Left lung (tissue), 10 donors: ENCODE data around the gene ITIH1. TPM values are rescaled to one million over a fixed set of nuclear protein-coding genes. Genes with fewer than 3 reads are reported as not detected.

Source experiments
- ATAC-seq: fragments of 200-7000 bp; cut with Tn5 transposase; one replicate; pipeline ENCODE4 v1.9.1; 2020; ENCODE audit warnings: moderate library complexity
- DNase-seq, 4 donors: peaks; one replicate each; pipeline ENCODE4 v3.0.0-alpha.2; 2013 to 2020
- H3K27ac ChIP-seq, 2 donors: fragments of 200-600 bp; sonication (generic) in 1 of 2; one replicate each; pipeline versions ENCODE4 v1.5.0 to v1.8.0; 2020 to 2021
- H3K27me3 ChIP-seq, 2 donors: fragments of 200-600 bp; sonication (generic) in 1 of 2; one replicate each; pipeline versions ENCODE4 v1.5.0 to v1.8.0; 2020 to 2021
- H3K36me3 ChIP-seq, 2 donors: fragments of 200-600 bp; sonication (generic) in 1 of 2; one replicate each; pipeline versions ENCODE4 v1.5.0 to v1.8.0; 2020 to 2021
- H3K4me1 ChIP-seq, 2 donors: fragments of 200-600 bp; one replicate each; pipeline ENCODE4 v1.8.0; 2021
- H3K4me3 ChIP-seq, 2 donors: fragments of 200-600 bp; sonication (generic) in 1 of 2; one replicate each; pipeline versions ENCODE4 v1.5.0 to v1.8.0; 2020 to 2021; ENCODE audit warnings: mild to moderate bottlenecking in 1 of 2
- H3K9me3 ChIP-seq, 2 donors: fragments of 200-600 bp; sonication (generic) in 1 of 2; one replicate each; pipeline versions ENCODE4 v1.5.0 to v1.8.0; 2020 to 2021
- CTCF ChIP-seq, 2 donors: fragments of 200-600 bp; sonication (generic) in 1 of 2; IDR thresholded peaks; one replicate each; pipeline versions ENCODE4 v1.5.0 to v1.8.0; 2021; ENCODE audit warnings: antibody characterized with exemption in 2 of 2
- intact Hi-C, 2 donors: fragments of 100-400 bp; cut with DNase I; formaldehyde crosslinking; loops; one replicate each; pipeline versions ENCODE4 v1.11.2 to v1.14.2; 2022
- polyA plus RNA-seq, 6 donors: library from polyadenylated mRNA; unstranded; fragments of 120-200 nt; gene quantifications; one replicate each; pipeline ENCODE4 v1.2.1, GENCODE V29; 2013; ENCODE audit not compliant: insufficient read length in 6 of 6
- total RNA-seq, 2 donors: library from RNA; stranded (reverse); fragmentation: NEBNext Ultra II Directional; extraction: Animal tissue kit (Norgen Biotek cat#: 25700); gene quantifications; one replicate each; pipeline ENCODE4 v1.2.1, GENCODE V29; 2021
- donor health status: DM: no; HTN: yes; CAD: no.
- donor health status: DM: no; HTN: no; CAD: no.

Gene ITIH1
- total and polyA plus RNA-seq, 8 donors = 0.18 to 0.61 (median 0.45) TPM; not detected in 4

DNA sequence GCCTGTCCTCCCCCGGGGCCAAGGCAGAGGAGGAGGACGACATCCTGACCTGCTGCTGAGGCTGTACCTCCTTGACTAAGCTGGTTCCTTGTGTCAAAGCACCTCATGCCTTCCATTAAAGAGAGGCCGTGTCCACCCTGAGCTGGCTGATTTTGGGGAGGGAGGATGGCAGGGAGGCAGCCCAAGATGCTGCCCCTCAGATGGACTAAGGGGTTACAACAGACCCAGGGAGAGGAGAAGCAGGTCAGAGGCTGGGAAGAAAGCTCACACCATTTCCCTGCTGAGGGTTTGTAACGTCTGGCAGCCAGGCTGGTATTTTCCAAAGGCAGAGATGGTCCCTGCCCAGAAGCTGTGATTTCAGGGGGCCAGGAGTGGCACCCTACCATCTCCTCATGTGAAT lies 14.5 kb downstream of the ITIH1 start:
- Histone ChIP-seq H3K4me3 (no peak overlapping the region), H3K4me1 (no peaks in the 10 kb centered on the region), H3K27ac (no peak overlapping the region), H3K9me3 (no peaks in the 10 kb centered on the region), H3K36me3 (no peaks in the 10 kb centered on the region), H3K27me3 (no peaks in the 10 kb centered on the region)
- ATAC-seq = no peak
- TF ChIP-seq CTCF (IDR thresholded peaks at IDR 0.05) = no peak
- DNase-seq = no peak
- intact Hi-C loops = no loop called here

DNA sequence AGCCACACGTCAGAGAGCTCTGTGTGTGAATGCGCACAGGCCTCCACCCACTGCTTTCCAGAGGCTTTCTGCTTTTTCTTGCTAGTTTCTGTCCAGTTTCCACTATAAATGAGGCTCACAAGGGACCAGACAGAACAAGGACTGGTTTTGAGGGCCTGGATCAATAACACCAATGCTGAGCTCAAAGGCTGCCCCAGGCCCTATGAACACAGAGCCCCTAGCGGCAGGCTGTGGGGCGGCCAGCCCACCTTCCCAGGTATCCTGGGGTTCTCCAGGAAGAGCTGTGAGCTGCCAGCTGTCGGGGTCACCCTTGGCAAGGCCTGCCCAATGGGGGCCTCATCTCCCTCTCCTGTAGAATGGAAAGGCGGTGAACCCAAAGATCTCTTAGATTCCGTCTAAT lies 15.0 kb downstream of the ITIH1 start:
- no peaks in the 10 kb centered on the region for H3K36me3 ChIP-seq
- no peaks in the 10 kb centered on the region for H3K9me3 ChIP-seq
- intact Hi-C loops = no loop called here
- no peaks in the 10 kb centered on the region for H3K27me3 ChIP-seq
- no peak overlapping the region for H3K4me3 ChIP-seq
- TF ChIP-seq CTCF (IDR thresholded peaks at IDR 0.05) = no peak
- no peak overlapping the region for H3K27ac ChIP-seq
- DNase-seq (peak in 1 of 4 donors; percentile 40), ATAC-seq (no peak)
- no peaks in the 10 kb centered on the region for H3K4me1 ChIP-seq

DNA sequence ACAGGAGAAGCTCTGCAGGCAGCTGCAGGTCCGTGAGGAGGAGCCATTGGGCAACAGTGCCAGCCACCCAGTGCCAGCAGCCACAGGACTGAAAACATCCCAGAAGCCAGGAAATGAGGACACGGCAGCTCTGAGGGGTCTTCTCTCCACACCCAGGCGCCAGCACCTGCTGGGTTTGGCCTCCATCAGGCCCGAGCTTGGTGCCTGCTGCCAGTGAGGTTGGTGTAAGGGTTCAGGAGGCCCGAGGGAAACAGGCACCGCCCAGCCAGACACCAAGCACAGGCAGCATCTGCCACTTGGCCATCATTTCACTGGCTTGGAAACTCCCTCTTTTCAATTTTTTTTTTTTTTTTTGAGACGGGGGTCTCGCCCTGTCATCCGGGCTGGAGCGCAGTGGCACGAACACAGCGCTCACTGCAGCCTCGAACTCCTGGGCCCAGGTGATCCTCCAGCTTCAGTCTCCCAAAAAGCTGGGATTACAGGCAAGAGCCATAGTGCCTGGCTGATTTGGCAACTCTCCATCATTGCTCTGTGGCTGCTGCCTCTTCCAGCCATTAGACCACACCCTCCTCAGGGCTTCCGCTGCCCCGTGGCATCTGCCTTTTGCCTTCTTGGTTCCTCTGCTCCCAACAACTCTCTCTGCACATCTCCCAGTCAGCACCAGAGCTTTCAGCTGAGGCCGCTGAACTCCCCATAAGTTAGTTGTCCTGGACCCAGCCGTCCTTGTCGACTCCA lies 15.7 kb downstream of the ITIH1 start:
- Histone ChIP-seq H3K4me3 (no peak overlapping the region), H3K36me3 (no peaks in the 10 kb centered on the region), H3K9me3 (no peaks in the 10 kb centered on the region), H3K27me3 (no peaks in the 10 kb centered on the region), H3K4me1 (no peaks in the 10 kb centered on the region), H3K27ac (no peak overlapping the region)
- no peak for TF ChIP-seq CTCF (IDR thresholded peaks at IDR 0.05)
- ATAC-seq (no peak), DNase-seq (peak in 1 of 4 donors; percentile 38)
- intact Hi-C loops = no loop called here

DNA sequence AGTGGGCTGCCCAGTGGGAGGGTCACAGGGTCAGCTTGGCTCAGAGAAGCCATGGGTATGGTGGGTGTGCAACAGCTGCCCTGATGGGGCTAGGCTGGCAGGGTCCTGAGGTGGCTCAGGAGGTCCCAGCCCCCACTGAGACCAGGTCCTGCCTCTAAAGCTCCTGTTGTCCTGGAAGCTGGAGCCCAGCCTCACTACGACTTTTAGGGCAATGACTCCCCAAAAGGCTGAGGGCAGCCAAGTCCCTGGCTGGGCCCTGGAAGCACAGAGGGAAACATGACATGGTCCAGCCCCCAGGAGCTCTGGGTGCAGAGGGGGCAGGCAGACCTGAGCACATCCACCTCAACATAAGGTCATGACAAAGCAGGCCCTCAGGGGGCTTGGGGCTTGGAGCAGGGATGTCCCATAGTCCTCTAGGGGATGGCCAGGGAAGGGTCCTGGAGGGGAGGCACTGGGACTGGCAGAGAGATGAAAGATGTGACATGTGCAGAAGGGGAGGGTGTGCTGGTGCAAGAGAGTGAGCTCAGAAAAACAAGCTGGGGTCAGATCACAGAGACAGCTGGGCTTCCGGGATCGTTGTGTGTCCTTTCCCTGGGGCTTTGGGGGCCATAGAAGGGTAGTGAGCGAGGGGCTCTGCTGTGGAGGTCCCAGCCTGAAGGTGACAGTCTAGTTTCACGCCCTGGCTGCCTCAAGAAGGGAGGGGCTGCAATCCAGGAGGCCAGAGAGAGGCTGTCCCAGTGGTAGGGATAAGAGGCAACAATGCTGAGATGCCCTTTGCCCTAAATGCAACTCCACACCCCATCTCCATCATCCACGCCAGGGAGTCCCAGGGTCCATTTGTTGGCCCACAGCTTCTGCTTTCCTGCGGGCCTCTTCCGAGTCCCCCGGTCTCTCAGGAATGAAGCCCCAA lies 16.6 kb downstream of the ITIH1 start:
- Histone ChIP-seq H3K9me3 (no peaks in the 10 kb centered on the region), H3K27ac (no peak overlapping the region), H3K4me1 (no peaks in the 10 kb centered on the region), H3K27me3 (no peaks in the 10 kb centered on the region), H3K4me3 (no peak overlapping the region), H3K36me3 (no peaks in the 10 kb centered on the region)
- no peak for TF ChIP-seq CTCF (IDR thresholded peaks at IDR 0.05)
- ATAC-seq = no peak
- intact Hi-C loops = no loop called here
- DNase-seq = peak in 1 of 4 donors; percentile 27

DNA sequence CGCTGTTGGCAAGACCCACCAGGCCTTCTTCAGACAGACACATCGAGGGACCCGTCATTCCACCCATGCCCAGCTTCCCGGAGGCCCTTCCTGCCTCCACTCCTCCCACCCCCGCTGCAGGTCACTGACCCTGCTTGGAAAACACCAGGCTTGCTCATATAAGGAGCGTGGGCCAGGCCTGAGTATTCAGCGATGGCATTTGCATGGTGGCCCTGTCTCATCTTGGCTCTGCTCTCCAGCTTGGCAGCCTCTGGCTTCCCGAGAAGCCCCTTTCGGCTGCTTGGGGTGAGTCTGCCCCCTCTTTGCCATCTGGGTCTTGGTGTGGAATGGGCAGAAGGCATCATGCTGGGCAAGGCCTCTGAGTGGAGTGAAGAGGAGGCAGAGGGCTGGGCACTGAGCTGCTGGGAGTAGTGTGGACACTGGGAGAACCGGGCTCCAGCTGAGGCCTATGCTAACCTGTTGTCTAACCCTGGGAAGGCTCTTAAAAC lies 17.3 kb downstream of the ITIH1 start, which contains the start of gene ITIH3:
TSS of gene ITIH3 (plus strand) at position 185 of the 488 bp plus-strand sequence. CDS start at position 193, 8 bp downstream.
- peak in 1 of 4 donors; percentile 33 for DNase-seq
- Histone ChIP-seq H3K27ac (no peak within 1 kb of the TSS), H3K27me3 (no peaks in the 10 kb centered on the region), H3K9me3 (no peaks in the 10 kb centered on the region), H3K4me3 (no peak within 1 kb of the TSS), H3K36me3 (no peaks in the 10 kb centered on the region), H3K4me1 (no peaks in the 10 kb centered on the region)
- ATAC-seq = no peak
- no peak for TF ChIP-seq CTCF (IDR thresholded peaks at IDR 0.05)
- intact Hi-C loops = no loop called here
